Measurements from ENCODE around the gene JMJD1C. TPM values are rescaled to one million over a fixed set of nuclear protein-coding genes. Genes with fewer than 3 reads are reported as not detected.

JMJD1C gene
- total RNA-seq, 1 donor from 2014 or later = 72.9 TPM

GRCh38 chr10:63407136-63407662 lies 58.6 kb downstream of the JMJD1C start:
- no peaks in the 10 kb centered on the region for H3K9me3 Mint-ChIP-seq (ENCODE audit: low read depth)
- H3K4me3 Mint-ChIP-seq (ENCODE audit: unreplicated experiment) = no peak overlapping the region
- peak overlapping the region; percentile 50 for H3K27ac Mint-ChIP-seq (ENCODE audit: unreplicated experiment)
- H3K36me3 Mint-ChIP-seq (ENCODE audit: low read depth) = no peaks in the 10 kb centered on the region
- H3K4me1 Mint-ChIP-seq (ENCODE audit: low read depth) = peaks cover 41% of the 10 kb centered on the region
- DNase-seq (ENCODE audit: low spot score) = no peak
- no peak for TF ChIP-seq CTCF (IDR thresholded peaks at IDR 0.05)
- H3K27me3 Mint-ChIP-seq (ENCODE audit: low read depth) = no peaks in the 10 kb centered on the region

- Mint-ChIP-seq H3K4me1 (ENCODE audit: low read depth) (peaks cover 21% of the 10 kb centered on the region), H3K36me3 (ENCODE audit: low read depth) (peaks cover 7% of the 10 kb centered on the region), H3K27ac (ENCODE audit: unreplicated experiment) (peak overlapping the region; percentile 38), H3K4me3 (ENCODE audit: unreplicated experiment) (no peak overlapping the region), H3K9me3 (ENCODE audit: low read depth) (peaks cover 6% of the 10 kb centered on the region), H3K27me3 (ENCODE audit: low read depth) (no peaks in the 10 kb centered on the region)
- no peak for DNase-seq (ENCODE audit: low spot score)
- TF ChIP-seq CTCF (IDR thresholded peaks at IDR 0.05) = no peak
These were observed 69.5 kb downstream of the JMJD1C start for GRCh38 chr10:63396133-63396761.

GRCh38 chr10:63393050-63393449 lies 72.7 kb downstream of the JMJD1C start:
- Mint-ChIP-seq H3K9me3 (ENCODE audit: low read depth) (peaks cover 23% of the 10 kb centered on the region), H3K4me1 (ENCODE audit: low read depth) (peaks cover 28% of the 10 kb centered on the region), H3K27ac (ENCODE audit: unreplicated experiment) (no peak overlapping the region), H3K27me3 (ENCODE audit: low read depth) (no peaks in the 10 kb centered on the region), H3K4me3 (ENCODE audit: unreplicated experiment) (no peak overlapping the region), H3K36me3 (ENCODE audit: low read depth) (peaks cover 11% of the 10 kb centered on the region)
- TF ChIP-seq CTCF (IDR thresholded peaks at IDR 0.05) = no peak
- DNase-seq (ENCODE audit: low spot score) = no peak

GRCh38 chr10:63392224-63392623 lies 73.6 kb downstream of the JMJD1C start:
- DNase-seq (ENCODE audit: low spot score) = no peak
- Mint-ChIP-seq H3K4me1 (ENCODE audit: low read depth) (peaks cover 34% of the 10 kb centered on the region), H3K36me3 (ENCODE audit: low read depth) (peaks cover 11% of the 10 kb centered on the region), H3K4me3 (ENCODE audit: unreplicated experiment) (no peak overlapping the region), H3K27ac (ENCODE audit: unreplicated experiment) (peak overlapping the region; percentile 17), H3K9me3 (ENCODE audit: low read depth) (peaks cover 23% of the 10 kb centered on the region), H3K27me3 (ENCODE audit: low read depth) (no peaks in the 10 kb centered on the region)
- TF ChIP-seq CTCF (IDR thresholded peaks at IDR 0.05) = no peak

GRCh38 chr10:63391812-63392211 lies 74.0 kb downstream of the JMJD1C start:
- Mint-ChIP-seq H3K27ac (ENCODE audit: unreplicated experiment) (peak overlapping the region; percentile 17), H3K27me3 (ENCODE audit: low read depth) (no peaks in the 10 kb centered on the region), H3K4me1 (ENCODE audit: low read depth) (peaks cover 39% of the 10 kb centered on the region), H3K36me3 (ENCODE audit: low read depth) (peaks cover 11% of the 10 kb centered on the region), H3K9me3 (ENCODE audit: low read depth) (peaks cover 23% of the 10 kb centered on the region), H3K4me3 (ENCODE audit: unreplicated experiment) (no peak overlapping the region)
- TF ChIP-seq CTCF (IDR thresholded peaks at IDR 0.05) = no peak
- DNase-seq (ENCODE audit: low spot score) = no peak

All from chondrocyte (in vitro differentiated cells).